DMS153 treated with DMSO at 0.1 percent for 48 hours (cell line): ENCODE results near the gene CELF1.
"Not testable (repeated sequence)": the region's sequence is repeated elsewhere in the genome, so short reads cannot be mapped to it uniquely, and the experiment has no call there.

Experiments
- DNase-seq: peaks from one replicate; lab custom pipeline; 2025; ENCODE audit not compliant: unreplicated experiment; lab: John Stamatoyannopoulos, UW

Gene CELF1

DNA sequence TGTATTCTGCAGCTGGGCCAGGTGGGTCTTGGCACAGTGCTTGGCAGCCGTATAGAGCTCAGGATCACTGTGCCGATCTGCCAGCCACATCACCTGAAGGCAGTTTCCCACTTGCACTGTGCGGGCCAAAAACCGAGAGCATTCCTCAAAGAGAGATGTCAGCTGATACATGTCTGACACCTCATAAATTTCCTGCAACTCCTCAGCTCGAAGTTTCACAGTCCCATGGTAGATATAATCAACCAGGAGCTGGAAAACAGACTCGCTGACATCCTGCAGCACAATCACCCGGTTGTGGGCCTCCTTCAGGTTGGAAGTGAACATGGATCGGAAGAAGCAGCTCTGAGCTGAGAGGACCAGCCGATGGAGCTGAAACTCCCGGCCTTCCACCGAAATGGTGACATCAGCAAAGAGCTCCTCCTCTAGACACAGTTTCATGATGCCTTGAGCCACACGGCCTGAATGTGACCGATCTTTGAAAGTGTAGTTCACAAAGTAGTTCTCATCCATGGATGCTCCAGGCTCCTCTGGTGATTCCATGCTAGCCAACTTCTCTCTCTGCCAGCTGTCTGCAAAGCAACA, 24.6 kb upstream of the CELF1 start:
- DNase-seq: no peak

DNA sequence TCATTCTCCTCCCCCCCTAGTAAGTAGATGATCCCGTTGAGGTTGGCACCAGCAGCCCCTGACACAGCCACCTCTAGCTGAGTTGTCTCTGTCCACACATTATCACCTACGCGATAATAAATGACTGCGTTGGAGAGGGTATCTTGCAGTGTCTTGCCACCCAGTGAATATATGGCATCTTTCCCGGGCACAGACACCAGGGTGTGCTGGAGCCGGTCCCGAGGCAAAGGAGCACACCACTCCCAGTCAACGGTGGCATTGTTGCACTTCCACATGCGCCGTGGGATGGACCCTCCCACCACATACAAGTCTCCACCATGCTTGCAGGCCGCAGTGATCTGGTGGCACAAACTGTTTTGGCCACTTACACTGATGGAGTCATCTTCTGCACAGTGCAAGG, 20.4 kb upstream of the CELF1 start:
- no peak for DNase-seq

DNA sequence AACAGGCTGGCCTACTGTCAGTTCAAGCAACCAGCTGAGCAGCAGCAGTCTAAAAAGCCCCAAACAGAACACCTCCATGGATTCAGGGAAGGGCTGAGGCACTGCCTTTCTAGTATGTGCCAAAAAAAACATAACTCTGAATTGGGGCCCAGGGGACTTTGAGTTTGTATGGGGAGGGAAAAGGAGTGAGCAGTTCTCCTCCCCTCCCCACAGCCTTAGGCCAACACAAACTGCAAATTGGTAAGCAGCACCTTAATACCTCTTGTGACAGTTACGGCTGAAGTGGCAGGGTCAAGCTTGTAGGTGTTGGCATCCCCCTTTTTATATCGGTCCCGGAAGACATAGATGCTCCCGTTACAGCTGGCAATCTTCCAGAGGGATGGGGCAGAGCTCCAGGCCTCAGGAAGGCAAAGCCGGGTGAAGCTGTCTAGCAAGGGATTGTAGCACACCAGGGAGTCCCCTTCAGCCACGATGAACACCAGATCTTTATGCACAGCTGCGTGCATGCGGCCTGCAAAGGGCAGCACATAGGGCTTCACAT, 19.9 kb upstream of the CELF1 start:
- DNase-seq: no peak

DNA sequence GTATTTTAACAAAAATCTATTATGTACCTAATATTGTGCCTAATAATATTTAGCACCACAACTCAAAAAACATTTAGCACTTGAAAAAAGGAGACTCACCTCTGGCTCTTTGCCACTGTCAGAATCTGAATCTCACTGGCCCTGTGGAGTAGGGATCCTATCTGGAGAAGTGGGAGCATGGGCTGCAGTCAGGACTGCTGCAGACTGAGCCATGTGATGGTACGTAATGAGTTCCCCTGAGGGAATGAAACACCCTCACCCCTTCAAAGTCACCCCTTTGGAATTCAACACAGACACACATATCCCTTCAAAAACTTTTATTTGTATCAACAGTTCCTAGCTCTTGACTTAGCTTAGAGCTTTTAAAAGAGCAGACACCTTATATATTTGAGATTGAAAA, 19.0 kb upstream of the CELF1 start:
- no peak for DNase-seq

DNA sequence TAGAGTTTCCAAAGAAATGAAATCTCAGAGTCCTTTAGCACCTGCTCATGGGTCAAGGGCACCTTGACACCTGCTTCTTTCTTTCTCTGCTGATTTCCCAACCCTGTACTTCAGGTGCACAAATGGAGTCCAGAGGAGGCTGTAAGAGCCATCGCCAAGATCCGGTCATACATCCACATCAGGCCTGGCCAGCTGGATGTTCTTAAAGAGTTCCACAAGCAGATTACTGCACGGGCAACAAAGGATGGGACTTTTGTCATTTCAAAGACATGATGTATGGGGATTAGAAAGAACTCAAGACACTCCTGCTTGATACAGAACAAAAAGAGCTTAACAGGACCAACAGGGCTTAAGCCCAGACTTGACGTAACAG, 18.4 kb upstream of the CELF1 start:
- no peak for DNase-seq

DNA sequence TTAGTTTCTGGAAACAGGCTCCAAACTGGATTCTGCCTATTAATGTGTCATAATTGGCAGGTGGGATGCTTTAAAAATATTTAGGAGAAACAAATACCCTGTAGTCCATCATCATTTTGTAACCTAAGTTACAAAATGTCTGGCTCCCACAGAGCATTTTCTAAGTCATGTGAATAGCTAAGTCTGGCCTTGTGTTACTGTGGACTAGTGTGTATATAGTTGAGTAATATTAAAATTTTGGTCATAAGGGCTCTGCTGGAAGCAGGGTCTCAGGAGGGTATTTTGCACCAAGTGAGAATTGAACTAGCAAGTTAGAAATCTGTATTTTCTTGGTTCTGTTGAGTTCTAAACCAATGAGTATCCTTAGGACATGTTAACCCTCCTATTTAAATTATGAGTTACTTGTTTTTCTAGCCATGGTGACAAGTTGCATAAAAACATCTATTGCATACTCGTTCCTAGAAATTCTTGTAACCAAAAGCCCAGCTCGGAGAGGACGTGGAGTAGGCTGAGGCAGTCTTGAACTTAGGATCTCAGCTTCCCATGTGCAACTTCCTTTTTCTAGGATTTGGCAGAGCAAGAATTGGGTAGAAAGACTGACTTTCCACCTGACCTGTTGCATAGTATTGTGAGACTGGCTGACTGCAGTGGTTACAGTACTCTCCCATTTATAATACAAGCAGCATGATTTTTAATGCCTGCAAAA, 17.9 kb upstream of the CELF1 start:
- DNase-seq: no peak

DNA sequence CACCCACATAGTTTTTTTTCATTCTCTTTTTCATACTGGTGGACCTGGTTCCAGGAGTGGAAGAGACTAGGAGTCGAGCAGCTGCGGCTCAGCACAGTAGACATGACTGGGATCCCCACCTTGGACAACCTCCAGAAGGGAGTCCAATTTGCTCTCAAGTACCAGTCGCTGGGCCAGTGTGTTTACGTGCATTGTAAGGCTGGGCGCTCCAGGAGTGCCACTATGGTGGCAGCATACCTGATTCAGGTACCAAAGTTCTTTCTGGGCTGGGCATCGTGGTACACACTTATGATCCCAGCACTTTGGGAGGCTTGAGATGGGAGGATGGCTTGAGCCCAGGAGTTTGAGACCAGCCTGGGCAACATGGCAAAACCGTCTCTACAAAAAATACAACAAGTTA, 16.7 kb upstream of the CELF1 start:
- DNase-seq: no peak

DNA sequence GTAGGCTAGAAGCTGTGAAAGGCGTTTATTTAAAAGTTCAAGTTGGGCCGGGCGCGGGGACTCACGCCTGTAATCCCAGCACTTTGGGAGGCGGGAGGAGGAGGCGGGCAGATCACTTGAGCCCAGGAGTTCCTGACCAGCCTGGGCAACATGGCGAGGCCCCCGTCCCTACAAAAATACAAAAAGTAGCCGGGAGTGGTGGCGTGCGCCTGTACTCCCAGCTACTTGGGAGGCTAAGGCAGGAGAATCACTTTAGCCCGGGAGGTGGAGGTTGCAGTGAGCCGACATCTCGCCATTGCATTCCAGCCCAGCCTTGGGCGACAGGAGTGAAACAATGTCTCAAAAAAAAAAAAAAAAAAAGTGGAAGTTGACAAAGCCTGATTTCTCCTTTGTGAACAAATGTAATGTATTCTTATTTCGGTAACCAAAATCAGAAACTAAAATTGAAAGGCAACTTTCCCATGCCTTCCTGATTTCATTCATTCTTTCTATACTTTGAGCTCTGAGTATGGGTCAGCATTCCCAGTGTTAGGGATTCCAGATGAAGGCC, 13.3 kb upstream of the CELF1 start:
- no peak for DNase-seq

DNA sequence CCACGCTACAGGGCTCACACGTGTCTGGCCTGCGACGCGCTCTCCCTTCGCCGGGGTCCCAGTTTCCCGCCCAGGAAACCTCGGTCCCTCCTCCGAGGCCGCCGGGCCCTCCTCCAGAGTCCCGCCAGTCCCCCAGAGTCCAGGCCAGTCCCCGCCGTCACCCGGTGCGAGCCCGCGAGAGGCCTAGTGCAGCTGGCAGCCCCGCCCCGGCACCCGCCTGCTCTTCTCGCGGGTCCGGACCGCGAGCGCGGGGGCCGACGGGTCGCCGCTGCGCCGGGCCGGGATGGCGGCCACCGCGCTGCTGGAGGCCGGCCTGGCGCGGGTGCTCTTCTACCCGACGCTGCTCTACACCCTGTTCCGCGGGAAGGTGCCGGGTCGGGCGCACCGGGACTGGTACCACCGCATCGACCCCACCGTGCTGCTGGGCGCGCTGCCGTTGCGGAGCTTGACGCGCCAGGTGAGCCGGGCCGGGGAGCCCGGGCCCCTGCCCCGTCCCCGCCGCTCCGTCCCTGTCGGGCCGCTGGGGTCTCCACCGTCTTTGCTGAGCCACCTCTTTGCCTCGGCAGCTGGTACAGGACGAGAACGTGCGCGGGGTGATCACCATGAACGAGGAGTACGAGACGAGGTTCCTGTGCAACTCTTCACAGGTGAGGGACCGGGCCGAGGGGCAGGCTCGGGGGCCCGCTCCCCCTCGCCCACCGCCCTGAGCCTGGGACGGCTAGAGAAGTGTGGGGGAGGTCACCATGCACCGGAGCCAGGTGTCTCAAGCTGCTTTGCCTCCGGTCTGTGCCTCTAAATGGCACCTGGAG, 12.6 kb upstream of the CELF1 start, which contains the start of gene PTPMT1:
PTPMT1 (plus strand) TSS at position 260 of the 809 bp plus-strand sequence; CDS start at position 284, 24 bp downstream.
- peak; percentile 13 for DNase-seq

DNA sequence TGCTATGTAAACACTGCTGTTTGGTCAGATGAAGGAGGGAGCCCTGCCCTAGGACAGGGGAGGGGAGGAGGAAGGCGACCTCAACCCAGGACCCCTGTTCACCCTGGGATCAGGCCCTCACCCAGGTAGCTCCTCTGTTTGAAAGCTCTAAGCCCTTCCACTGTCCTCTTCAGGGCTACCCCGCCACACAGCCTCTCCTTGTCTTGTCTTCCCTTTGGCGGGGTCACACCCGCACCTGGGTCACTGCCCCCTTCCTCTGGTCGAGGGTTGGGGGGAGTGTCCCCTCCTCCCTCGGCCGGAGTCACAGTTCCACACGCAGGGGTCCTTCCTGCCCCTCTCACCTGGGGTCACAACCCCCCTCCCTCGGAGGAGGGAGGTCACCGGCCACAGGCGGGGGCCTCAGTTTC, 12.0 kb upstream of the CELF1 start:
- DNase-seq: no peak

DNA sequence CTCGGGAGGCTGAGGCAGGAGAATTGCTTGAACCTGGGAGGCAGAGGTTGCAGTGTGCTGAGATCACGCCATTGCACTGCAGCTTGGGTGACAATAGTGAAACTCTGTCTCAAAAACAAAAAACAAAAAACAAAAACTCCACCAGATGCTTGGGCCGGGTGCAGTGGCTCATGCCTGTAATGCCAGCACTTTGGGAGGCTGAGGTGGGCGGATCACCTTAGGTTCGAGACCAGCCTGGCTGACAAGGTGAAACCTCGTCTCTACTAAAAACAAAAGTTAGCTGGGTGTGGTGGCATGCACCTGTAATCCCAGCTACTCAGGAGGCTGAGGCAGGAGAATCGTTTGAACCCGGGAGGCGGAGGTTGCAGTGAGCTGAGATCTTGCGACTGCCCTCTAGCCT, 11.4 kb upstream of the CELF1 start:
- DNase-seq: not testable (repeated sequence)

DNA sequence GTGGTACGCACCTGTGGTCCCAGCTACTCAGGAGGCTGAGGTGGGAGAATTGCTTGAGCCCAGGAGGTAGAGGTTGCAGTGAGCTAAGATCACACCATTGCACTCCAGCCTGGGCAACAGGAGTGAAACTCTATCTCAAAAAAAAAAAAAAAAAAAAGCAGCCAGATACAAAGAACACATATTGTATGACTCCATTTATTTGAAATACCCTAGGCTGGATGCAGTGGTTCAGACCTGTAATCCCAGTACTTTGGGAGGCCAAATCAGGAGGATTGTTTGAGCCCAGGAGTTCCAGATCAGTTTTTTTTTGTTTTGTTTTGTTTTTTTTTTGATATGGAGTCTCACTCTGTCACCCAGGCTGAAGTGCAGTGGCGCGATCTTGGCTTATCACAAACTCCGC, 9.5 kb upstream of the CELF1 start:
- not testable (repeated sequence) for DNase-seq

DNA sequence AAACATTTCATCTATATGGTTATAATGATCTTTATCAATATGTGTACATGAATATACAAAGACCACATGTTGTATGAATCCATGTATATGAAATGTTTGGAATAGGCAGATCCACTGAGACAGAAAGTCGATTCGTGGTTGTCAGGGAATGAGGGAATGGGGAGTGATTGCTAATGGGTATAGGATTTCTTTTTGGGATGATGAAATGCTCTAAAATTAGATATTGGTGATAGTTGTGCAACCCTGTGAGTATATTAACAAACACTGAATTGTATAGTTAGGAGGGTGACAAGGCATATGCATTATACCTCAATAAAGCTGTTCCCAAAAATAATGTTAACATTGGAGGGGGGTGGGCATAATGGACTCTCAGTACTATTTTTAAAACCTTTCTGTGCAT, 7.5 kb upstream of the CELF1 start:
- DNase-seq: no peak

DNA sequence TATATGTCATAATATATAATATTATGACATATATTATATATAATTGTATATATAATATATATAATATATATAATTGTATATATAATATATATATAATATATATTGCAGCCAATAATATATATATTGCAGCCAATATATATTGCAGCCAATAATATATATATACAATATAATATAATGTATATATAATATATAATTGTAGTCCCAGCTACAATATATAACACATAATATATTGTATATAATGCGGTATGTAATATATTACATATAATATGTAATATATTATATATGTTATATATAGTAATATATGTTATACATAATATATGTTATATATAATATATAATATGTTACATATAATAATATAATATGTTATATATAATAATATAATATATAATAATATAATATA, 5.8 kb upstream of the CELF1 start:
- DNase-seq: no peak

DNA sequence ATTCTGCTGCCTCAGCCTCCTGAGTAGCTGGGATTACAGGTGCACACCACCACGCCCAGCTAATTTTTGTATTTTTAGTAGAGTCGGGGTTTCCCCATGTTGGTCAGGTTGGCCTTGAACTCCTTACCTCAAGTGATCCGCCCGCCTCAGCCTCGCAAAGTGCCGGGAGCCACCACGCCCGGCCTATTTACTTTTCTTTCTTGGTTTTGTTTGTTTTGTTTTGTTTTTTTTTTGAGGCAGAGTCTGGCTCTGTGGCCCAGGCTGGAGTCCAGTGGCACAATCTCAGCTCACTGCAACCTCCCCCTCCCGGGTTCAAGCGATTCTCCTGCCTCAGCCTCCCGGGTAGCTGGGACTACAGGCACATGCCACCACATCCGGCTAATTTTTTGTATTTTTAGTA, 4.1 kb upstream of the CELF1 start:
- DNase-seq: not testable (repeated sequence)

DNA sequence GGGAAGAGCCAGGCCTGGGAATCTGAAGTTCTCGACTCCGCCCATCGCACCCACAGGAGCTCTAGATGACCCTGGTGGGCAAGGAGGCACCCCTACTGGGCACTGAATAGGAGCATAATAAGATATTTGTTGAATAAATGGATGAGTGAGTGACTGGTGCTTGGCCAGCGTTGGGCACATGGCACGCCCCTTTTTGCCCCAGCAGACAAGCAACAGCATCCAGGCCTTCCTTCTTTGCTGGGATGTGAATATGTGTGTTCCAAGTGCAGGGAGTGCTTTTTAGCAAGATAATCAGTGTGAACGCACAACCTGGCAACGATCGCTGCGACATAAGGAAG, 443 bp upstream of the CELF1 start:
- no peak for DNase-seq

DNA sequence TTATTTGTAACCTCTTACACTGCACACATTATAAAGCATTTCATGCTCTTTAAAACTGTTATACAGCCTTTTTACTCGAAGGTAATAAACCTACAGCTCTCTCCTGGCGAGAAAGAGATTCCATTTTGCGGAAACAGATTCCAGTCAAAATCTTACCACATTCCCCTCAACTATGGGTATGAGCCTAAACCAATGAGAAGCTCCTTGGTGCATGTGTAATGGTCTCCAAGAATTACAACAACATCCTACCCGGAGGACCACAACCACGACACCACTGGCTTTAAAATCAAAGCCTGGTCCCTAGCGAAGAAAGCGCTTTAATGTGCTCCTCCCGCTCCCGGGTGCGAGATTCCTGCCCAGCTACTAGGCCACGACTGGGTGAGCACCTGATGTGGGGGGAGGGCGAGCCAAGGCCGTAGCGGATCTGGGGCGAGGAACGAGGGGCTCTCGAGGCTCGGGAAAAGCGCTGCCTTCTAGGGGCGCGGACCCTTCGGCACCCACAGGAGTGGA, 821 bp downstream of the CELF1 start:
- no peak for DNase-seq

DNA sequence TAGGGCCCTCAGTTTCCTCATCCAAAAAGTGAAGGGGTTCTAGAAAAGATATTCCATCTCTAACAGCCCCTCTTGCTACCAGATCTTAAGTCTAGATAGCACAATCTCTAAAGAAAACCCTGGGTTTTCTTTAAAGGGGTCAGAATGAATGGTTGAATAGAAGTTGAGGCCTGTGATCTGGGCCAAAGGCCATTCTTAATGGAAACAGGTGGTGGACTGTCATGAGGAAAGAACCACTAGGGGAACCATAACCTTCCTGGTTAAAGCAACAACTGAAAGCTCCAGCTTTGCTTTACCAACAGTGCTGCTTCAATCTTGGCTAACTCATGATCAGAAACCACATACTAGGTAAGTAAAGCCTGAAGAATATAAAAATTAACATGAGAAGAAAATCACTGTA, 1.8 kb downstream of the CELF1 start:
- DNase-seq: no peak

DNA sequence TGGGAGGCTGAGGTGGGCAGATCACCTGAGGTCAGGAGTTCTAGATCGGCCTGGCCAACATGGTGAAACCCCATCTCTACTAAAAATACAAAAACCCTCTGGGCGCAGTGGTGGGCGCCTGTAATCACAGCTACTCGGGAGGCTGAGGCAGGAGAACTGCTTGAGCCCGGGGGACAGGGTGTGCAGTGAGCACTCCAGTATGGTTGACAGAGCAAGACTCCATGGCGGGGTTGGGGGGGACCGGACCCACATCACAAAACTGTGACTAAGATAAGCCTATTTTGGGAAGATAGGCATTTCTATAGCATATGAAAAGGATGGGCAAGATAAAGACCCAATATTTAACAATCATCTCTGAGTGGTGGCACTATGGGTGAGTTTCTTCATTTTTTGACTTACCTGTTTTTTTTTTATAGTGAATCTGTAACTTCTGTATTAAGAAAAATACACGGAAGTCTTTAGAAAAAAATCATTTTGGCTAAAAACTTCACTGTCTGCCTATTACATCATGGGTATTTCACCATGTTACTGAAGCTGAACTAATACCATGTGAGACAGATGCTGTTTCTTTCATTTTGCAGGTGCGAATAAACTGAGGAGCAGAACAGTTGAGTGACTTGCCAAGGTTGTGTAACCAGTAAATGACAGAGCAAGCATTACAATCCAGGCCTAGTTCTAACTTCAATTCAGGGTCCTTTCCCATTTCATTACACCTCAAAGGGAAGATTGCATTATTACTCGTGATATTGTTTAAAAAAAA, 2.5 kb downstream of the CELF1 start:
- DNase-seq: no peak

DNA sequence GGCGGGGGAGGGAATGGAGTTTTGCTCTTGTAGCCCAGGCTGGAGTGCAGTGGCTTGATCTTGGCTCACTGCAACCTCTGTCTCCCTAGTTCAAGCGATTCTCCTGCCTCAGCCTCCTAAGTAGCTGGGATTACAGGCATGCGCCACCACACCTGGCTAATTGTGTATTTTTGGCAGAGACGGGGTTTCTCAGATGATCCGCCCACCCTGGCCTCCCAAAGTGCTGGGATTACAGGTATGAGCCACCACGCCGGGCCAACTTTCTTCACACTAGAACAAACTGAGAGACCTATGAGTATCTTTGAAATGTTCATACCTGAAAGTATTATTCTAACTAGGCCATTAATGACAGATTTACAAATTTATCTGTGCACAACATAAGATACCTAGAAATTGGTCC, 6.7 kb downstream of the CELF1 start:
- not testable (repeated sequence) for DNase-seq

DNA sequence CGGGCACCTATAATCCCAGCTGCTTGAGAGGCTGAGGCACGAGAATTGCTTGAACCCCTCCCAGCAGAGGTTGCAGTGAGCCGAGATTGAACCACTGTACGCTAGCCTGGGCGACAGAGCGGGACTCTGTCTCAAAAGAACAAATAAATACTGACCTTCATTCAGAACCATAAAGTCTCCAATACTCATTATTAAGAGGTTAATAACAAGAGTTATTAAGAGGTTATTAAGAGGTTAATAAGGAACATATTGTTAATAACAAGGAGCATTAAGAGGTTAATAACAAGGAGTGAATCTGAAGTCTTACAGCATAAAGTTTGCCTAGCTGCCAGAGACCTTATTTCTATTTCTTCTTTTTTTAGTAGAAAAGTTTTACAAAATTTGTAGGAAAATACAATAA, 7.6 kb downstream of the CELF1 start:
- DNase-seq: no peak
